Activated CD4-positive, alpha-beta T cell treated with anti-CD3 and anti-CD28 coated beads for 48 hours (primary cell): ENCODE data around the gene MAP6.
"Not testable (repeated sequence)": the region's sequence is repeated elsewhere in the genome, so short reads cannot be mapped to it uniquely, and the experiment has no call there.

Experiments used
- DNase-seq: peaks from one replicate; pipeline ENCODE4 v3.0.0-alpha.2; 2020

Gene MAP6

GRCh38 chr11:75589933-75590332, 78.9 kb downstream of the MAP6 start:
- no peak for DNase-seq

- DNase-seq: no peak
These were observed 79.8 kb downstream of the MAP6 start for GRCh38 chr11:75589051-75589450.

- DNase-seq: no peak
These were observed 80.8 kb downstream of the MAP6 start for GRCh38 chr11:75588051-75588481.

- no peak for DNase-seq
These were observed 82.4 kb downstream of the MAP6 start for GRCh38 chr11:75586395-75586794.

DNA sequence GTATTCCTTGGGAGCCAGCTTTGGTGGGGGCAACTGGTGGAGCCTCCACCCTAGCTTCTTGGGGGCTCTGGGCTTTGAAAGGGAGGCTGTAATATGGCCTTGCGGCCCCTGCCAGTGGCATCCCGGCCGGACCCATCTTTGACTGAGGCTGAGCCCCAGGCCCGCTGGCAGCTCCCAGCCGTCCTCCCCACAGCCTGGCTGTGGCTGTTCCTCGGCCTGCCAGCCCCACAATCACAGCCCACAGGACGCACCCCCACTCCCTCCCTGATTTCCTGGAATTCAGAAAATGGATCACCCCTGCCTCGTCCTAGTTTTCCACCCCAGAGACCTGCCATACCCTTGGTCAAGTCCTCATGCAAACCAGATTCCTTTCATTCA, 83.6 kb downstream of the MAP6 start:
- DNase-seq: no peak

DNA sequence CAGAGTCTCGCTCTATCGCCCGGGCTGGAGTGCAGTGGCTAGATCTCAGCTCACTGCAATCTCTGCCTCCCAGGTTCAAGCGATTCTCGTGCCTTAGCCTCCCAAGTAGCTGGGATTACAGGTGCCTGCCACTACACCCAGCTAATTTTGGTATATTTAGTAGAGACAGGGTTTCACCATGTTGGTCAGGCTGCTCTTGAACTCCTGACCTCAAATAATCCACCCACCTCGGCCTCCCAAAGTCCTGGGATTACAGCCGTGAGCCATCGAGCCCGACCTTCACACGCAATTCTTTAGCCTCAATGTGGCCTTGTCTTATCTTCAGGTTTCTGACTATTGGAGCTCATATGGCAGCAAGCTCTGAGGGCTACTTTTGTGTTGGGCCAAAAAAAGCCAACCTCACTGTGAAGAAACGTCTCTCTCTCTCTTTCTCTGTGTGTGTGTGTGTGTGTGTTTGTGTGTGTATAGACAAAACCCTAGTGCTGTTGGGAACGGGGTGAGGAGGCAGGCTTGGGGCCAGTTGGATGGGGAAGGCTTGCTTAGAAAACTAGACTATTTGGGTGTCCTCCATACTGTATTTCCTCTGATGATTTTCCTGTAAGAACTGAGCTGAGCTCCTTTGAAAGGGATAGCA, 84.1 kb downstream of the MAP6 start:
- DNase-seq: not testable (repeated sequence)

- DNase-seq: no peak
These were observed 84.8 kb downstream of the MAP6 start for GRCh38 chr11:75583718-75584658.

DNA sequence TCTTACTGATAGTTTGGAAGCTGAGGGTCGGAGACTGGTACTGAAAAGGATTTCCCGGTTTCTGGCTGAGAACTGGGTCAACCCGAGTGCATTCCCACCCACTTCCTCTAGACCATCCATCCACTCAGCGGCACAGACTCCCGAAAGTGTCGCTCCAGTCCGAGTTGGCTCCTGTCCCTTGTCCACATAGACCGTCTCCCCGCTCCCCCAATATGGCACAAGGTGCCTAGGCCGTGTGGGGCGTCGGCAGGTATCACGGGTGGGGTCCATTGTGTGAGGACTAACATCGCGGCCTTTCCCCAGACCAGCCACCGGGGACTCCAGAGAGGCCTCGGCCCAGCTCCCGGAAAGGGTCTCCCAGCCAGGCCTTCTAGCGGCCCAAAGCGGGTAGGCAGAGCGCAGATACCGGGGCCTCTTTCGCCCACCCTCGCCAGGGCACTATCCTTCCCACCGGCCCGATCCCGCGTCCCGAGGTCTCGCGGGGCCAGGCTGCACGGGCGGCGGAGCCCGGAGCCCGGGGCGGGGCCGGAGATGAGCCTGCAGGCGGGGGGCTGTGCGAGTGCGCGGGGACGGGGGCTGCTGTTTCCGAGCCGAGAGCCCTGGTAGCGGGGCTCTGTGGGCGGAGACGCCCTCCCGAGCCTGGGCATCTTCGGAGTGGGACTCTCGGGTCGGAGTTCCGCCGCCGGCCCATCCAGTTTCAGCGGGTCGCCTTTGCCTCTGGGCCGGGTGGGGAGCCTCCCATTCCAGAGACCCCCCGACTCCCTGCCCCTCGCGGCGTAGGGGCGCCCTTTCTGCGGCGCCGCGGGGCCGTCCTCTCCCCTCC, 85.7 kb downstream of the MAP6 start:
- DNase-seq: peak; percentile 39

GRCh38 chr11:75582506-75582894, 86.3 kb downstream of the MAP6 start:
- no peak for DNase-seq

GRCh38 chr11:75579841-75580240, 89.0 kb downstream of the MAP6 start:
- DNase-seq: no peak

DNA sequence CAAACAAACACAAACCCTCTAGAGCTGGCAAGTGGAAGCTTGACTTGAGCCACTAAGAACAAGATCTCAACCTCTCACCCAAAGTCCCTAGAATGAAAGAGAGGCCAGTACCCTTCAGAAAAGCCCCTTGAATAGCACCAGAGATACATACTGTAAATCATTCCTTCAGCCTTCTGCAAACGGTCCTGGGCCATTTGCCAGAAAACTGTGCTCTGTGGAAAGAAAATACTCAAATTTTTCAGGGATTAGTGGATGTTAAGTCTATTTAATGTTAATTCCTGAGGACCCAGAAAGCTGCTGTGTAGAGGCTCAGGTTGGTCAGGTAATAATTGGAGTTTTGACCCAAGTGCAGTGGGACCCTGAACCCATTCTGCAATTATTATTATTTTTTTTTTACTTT, 89.9 kb downstream of the MAP6 start:
- no peak for DNase-seq

GRCh38 chr11:75577207-75577606, 91.6 kb downstream of the MAP6 start:
- peak; percentile 68 for DNase-seq

DNA sequence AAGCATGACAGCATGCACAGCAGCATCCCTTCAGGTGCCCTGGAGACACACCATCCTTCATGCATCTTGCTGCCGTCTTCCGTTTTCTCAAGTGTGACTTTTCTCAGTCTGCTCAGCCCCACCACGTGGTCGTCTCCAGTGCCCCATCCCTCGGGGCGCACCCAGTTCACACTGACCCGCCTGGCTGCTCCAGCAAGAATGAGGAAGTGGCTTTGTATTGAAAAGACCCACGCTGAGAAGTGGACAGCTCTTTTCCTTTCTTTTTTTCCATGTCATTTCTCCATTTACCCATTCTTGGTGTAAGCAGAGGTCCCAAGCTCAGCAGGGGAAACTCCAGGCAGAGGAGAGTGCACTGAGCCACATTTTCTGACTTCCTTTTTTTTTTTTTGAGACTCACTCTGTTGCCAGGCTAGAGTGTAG, 92.3 kb downstream of the MAP6 start:
- DNase-seq: peak; percentile 23

GRCh38 chr11:75576017-75576416, 92.8 kb downstream of the MAP6 start:
- no peak for DNase-seq

GRCh38 chr11:75574698-75575602, 93.9 kb downstream of the MAP6 start:
- DNase-seq: no peak

DNA sequence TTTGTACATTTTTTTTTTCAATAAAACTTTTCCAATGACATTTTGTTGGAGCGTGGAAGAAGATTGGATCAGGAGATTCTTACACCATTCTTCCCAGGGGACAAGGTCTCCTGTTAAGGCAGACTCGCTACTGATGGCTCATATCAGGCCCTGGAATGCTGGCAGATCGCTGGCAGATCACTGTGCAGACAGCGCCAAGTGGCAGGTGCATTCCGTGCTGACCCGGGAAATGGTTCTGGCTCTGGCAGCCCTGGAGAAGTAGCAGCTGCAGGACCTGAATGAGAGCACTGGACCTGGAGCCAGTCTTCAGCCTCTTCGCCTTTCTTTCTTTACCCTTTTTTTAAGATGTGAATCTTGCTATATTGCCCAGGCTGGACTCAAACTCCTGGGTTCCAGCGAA, 96.1 kb downstream of the MAP6 start:
- no peak for DNase-seq

DNA sequence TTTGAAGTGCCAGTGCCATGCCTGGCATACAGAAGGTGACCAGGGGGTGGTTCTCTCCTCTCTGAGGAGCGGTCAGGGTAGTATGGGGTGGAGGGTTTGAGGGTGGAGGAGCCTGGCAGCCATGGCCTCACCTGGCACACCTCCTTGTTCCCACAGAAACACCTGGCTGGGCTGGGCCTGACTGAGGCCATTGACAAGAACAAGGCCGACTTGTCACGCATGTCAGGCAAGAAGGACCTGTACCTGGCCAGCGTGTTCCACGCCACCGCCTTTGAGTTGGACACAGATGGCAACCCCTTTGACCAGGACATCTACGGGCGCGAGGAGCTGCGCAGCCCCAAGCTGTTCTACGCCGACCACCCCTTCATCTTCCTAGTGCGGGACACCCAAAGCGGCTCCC, 97.2 kb downstream of the MAP6 start:
- DNase-seq: no peak

DNA sequence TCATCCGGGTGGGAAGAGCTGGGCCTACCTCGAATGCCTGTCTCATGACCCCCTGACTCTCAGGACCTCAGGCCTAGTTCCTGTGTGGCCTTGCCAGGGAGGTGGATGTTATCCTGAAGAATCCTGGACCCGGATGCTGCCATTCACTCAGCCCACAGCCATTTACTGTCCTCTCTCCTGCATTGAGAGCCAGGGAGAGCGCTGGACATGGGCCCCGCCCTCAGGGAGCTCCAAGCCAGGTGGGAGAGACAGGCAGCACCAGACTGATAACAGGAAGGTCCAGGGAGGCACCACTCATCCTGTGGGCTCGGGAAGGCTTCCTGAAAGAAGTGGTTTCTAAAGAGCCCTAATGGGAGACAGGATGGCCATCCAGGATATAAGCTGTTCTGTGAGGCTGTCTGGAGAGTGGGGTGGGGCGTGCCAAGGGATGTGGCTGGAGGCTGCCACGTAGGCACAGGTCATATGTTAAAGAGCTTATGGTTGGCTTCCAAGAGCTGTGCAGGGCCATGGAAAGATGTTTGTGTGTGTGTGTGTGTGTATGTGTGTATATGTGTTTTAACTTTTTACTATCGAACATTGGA, 98.2 kb downstream of the MAP6 start:
- DNase-seq: no peak

GRCh38 chr11:75568616-75569219, 100.1 kb downstream of the MAP6 start:
- no peak for DNase-seq

- DNase-seq: no peak
These were observed 100.9 kb downstream of the MAP6 start for GRCh38 chr11:75567971-75568370.

GRCh38 chr11:75566763-75567279, 102.0 kb downstream of the MAP6 start:
- DNase-seq: no peak
